ENCODE results near the gene ADAMTSL3. TPM values are rescaled to one million over a fixed set of nuclear protein-coding genes. Genes with fewer than 3 reads are reported as not detected.

The ADAMTSL3 gene
- total and polyA plus RNA-seq, 2 of the 8 experiments (the other 6 are each of a cell fraction or from before 2014, with no cell fraction given): 0.35 to 1.4 TPM

DNA sequence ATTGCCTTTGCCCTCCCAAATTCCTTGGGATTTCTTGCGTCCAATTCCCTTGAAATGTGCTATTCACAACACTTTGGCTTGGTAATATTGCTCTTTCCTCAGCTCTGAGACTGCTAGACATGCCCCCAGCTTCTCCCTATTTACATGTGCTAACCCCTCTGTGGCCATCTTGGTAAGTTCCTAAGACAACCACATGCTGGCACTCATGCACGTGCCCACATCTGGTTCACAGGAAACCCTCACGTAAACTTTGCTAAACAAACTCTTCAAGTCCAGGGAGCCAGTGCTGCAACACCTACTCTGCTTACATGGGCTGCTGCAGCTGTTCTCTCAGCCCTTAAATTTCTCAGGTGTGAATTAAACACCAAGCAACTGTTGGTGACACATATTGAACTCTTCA lies 121.8 kb downstream of the ADAMTSL3 start (continued):
- no peak; the same call in 1 of the 2 replicates for TF ChIP-seq YY1 (IDR thresholded peaks at IDR 0.05; ENCODE audit: low read depth, low read length)
